AG08396 (cell line): Measurements from ENCODE around the gene MACROD2.
A peak's percentile ranks its signal among the peaks of the same experiment; 100 is the strongest.

Experiments used
- DNase-seq: peaks from one replicate; pipeline ENCODE4 v3.0.0; 2012; ENCODE audit warnings: low spot score, mixed read lengths

The MACROD2 gene

DNA sequence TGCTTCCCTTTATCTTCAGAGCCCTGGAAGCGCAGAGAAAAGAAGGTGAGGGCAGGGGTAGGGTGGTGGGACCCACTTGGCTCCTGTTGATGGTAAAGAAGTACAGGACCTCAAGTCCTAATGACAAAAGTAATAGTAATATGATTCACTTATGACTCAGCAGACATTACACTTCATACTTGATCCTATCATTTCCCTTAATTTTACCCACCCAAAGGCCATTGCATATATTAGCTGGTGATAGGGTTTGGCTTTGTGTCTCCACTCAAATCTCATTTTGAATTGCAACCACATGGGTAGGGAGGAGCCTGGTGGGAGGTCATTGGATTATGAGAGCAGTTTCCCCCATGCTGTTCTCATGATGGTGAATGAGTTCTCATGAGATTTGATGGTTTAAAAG, 1697.3 kb downstream of the MACROD2 start:
- no peak for DNase-seq

DNA sequence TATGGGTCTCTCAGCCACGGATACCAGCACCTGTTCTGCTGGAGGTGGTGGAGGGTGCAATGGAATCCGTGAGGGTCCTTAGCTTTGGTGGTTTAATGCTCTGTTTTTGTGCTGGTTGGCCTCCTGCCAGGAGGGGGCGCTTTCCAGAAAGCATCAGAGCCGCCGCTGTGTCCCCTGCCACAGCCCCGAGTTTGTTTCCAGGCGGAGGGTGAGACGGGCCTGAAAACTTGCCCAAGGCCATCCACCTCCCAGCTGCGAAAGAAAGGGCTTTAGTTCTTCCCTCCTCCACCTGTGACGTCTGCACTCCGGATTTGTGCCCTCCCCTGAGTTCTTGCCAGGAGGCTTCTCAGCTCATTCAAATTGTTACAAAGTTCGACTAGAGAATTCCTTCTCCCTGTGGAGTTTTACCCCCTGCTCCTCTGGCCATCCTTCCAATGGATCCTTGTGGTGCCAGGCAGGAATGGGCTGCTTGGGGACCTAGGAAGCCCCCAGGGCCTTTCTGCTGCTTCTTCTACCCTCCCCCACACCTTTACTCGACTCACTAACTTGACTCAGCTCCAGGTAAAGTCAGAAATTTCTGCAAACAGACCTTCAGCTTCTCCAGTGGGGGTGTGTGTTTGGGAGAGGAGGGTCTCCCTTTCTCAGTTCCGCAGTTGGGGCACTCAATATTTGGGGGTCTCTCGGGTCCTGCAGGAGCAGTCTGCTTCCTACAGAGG, 1704.3 kb downstream of the MACROD2 start:
- DNase-seq, result no peak

DNA sequence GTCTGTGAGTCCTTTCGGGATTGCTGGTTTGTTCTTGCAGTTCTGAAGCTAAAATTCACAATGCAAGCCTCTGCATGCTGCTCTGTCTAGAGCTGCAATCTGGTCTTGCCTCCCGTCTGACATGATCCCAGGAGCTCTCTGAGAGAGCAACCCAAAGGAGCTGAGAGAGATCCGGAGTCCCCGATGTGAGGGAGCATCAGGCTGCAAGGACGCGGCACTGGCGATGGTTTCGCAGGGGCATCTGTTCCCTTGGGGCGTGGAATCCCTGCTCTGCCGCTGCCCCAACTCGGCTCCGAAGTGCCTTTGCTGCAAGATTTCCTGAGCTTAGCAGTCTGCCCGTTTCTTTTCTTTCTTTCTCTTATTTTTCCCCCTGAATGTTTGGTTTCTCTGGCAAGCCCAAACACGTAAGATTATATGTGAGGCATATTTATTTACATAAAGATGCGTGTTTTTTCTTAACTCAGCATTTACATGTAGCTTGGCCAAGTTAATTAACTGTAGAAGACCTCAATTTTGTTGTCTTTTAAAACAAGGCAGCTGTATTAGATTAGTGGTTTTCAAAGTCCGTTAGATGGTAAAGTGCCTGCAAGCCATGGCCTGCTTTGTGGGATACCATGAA, 1704.9 kb downstream of the MACROD2 start:
- DNase-seq, result no peak

DNA sequence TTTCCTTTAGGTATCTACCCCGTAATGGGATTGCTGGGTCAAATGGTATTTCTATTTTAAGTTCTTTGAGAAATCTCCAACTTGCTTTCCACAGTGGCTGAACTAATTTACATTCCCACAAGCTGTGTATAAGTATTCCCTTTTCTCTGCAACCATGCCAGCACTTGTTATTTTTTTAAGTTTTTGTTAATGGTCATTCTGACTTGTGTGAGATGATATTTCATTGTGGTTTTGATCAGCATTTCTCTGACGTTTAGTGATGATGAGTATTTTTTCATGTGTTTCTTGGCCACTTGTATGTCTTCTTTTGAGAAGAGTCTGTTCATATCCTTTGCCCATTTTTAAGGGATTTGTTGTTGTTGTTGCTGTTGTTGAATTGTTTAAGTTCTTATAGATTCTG, 1706.8 kb downstream of the MACROD2 start:
- DNase-seq, result no peak

DNA sequence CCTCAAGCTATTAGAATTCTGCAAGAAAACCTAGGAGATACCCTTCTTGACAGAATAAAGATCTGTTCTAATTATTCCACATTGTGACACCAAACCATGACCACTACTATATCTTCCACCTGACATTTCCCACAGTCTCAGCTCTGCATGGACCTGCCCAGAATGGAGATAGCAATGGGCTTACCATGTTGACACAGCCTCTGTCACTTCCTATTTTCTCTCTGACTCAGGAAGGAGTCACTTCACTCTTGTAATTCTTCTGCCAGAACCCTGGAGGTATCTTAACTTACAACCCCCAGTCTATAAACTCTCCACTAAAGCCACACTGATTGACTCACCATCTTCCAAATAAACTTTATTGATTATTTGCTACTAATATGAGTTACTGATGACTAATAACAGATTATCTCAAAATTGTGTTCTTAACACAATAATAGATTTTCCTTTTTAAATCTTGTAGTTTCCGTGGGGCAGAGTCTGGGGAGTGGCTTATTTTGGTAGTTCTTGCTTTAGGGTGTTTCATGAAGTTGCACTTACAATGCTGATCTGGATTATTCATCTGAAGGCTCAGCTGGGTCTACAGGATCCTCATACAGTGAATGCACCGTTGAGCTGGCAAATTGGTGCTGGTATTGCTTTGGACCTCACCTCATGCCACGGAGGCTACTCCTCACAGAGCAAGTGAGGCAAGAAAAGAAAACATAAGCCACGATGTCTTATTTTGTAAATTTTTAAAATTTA, 1708.0 kb downstream of the MACROD2 start:
- DNase-seq, result peak; percentile 41

DNA sequence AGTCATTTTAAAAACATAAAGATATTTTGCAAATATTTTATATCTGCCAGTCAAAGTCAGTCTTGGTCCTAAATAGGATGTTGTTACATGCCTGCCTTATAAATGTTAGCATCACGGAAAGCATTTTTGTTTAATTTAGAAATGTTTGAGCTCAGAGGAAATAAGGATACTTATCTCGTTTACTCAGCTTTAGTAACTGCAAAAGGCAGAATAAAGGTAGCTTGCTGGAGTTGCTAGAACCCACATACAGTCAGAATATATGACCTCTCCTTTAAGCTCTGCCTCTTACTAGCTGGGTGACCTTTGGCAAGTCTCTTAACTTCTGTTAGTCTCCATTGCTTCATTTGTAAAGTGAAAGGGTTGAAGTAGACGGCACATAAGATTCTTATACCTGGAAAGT, 1710.7 kb downstream of the MACROD2 start:
- DNase-seq, result no peak

DNA sequence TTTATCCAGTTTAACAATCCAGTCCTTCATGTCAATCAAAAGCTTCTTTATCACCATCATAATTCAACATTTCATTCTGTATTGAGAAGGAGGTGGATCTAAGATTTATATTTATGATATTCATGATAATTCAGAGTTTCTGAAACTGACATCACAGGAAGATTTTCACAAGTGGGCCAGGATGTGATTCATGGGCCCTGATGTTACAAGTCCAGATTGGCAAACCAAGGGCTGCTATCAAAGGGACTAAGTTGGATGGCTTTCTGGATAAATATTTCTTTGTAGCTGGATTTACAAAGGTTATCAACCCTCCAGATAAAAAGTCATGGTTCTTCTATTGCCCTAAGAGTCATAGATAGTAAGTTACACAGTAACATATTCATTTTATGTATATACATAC, 1711.4 kb downstream of the MACROD2 start:
- no peak for DNase-seq

DNA sequence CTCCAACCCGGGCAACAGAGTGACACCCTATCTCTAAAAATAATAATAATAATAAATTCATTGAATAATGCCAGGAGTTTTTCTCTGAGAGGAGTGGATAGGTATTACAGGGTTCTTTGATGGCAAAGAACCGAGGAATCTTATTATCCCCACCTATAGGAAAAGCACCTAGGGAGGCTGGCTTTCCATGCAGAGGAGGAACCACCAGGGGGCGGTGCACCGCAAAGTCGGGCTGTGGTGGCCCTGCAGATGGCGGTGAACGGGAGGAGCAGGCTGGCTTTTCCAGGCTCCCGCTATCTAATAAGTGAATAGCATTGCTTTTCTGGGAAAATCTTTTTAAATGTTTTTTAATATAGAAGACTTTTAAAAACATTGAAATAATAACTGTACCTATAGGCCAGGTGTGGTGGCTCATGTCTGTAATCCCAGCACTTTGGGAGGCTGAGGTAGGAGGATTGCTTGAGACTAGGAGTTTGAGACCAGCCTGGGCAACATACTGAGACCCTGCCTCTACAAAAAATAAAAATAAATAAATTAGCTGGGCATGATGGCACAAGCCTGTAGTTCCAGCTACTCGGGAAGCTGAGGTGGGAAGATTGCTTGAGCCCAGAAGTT, 1713.8 kb downstream of the MACROD2 start:
- peak; percentile 33 for DNase-seq

DNA sequence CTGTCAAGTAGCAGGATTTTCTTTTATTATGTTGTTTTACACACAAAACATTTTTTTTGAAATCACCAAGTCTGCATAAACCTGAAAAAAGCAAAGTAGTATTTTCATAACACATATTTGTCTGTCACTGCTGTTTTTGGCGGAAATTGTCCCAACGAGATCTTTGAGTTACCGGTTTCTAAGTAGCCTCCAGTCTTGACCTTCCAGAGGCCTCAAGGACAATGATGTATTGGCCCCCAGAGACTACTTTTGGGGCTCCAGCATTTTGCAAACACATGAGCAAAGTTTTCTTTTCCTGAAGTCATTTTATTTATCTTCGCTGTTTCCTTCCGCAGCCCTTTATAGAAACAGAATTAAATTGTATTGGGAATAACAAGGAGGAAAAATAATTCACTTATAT, 1715.3 kb downstream of the MACROD2 start:
- no peak for DNase-seq

DNA sequence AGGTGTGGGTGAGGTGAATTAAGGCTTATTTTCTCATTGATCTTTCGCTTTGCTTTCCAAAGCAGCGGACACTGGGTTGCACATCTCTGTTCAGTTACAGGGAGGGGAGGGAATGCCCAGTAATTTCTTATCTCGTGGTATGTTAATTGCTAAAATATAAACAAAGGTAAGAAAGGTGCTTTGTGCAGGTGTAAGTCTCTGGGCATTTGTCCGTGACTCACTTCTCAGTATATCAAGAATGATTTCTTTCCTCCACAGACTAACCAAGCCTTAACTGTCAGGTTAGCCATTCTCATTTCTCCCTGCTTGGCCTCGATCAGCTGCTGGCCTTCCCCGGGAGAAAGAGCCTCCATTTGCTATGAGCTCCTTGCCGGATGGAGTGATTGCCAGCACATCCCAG, 1715.9 kb downstream of the MACROD2 start:
- no peak for DNase-seq

DNA sequence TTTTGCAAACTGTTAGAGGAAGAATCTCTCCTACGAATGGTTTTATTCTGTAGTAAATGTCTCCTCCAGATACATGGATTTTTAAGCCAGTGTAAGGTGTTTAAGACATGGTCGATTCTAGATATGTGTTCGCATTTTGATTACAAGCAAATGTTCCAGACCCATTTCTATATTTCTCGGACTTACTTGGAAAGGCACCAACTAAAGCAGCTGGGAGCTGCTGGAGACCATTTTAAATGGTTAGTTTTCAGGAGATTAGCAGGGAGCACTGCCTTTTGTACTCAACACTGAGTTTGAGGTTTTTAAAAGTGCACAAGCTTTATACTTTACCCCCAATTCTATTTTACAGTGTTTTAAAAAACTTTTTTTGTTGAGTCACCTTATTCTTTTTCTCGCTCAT, 1720.9 kb downstream of the MACROD2 start:
- no peak for DNase-seq

DNA sequence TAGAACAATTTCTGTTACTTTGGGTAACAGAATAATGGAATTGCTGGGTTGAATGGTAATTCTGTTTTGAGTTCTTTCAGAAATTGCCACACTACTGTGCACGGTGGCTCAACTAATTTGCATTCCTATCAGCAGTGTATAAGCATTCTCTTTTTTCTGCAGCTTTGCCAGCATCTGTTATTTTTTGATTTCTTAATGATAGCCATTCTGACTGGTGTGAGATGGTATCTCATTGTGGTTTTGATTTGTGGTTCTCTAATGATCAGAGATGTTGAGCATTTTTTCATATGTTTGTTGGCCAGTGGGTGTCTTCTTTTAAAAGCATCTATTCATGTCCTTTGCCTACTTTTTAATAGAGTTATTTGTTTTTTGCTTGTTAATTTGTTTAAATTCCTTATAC, 1731.1 kb downstream of the MACROD2 start:
- DNase-seq, result no peak

DNA sequence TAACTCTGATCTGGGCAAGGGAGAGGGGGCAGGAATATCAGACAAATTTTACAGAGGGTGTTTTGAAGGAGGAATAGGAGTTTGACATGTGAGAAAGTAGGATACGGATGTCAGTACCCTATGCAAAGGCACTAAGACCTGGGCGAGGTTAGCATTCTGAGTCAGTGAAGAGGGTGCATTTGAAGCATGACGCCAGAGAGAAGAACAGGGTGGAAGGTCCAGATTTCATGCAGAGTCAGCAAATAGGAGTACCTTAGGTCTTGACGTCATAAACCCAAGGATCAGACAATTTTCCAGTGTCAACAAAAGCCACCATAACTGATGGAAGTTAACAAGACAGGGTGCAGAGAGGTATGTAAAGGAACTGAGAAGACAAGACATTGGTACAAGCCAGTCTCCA, 1738.7 kb downstream of the MACROD2 start:
- DNase-seq, result no peak

DNA sequence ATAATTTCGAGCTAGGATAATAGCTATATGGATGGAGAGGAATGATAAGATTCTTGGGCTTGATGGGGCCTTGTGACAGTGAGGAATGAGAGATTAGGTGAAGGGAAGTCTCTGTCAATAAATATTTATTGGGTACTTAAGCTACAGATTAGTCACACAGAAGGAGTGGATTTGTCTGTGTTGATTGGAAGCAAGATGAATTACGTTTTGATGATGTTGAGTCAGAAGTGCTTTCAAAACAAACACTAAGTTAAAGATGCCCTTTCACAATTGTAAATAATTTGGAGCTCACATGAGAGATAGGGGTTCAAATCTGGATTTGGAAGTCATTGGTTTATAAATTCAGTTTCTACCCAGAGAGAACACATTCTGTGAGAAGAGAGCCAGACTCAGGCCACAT, 1743.7 kb downstream of the MACROD2 start:
- no peak for DNase-seq

DNA sequence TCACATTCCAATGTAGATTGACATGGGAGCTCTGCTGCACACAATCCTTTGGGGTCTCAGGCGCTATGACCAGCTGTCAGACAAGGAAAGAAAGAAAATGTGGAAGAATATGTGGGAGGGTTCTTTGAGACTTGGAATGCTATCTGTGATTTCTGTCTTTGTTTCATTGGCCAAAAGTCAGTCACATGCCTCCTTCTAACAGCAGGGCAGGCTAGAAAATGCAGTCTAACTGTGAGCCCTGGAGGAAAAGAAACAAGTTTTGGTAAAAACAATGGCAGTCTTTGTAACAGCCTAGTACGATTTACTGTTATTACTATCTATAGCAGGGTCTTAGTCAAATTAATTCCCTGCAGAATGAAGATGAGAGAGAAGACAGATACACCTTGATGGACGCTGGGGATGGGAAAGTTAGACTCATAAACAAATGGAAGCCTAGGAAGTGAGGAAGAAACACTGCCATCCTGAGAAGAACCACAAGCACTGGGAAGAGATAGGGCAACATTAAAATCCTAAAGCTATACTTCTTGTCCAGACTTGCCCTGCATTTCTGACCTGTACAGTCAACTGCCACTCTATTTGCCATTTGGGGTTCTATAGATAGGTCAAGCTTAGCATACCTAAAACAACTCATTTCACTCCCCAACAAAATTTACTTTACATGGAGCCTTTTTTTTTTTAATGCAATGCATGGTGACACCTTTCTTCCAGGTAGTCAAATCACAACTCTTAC, 1744.9 kb downstream of the MACROD2 start:
- DNase-seq, result peak; percentile 12

DNA sequence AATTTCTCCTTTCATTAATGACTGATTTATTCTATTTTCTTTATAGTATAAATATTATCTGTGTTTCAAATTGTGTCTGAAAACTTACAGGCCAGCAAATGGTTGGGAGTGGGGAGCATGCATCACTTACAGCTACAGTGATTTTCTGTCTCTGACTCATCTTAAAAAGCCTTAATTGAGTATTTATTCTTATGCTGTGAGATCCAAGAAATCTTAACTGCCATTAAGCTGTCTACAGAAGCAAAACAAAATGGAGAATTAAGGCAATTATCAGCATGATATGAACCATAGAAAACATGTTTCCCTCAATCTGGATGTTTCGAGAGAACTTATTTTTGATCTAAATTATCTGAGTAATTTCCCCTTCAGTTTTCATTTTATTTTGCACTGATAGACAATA, 1746.8 kb downstream of the MACROD2 start:
- no peak for DNase-seq

DNA sequence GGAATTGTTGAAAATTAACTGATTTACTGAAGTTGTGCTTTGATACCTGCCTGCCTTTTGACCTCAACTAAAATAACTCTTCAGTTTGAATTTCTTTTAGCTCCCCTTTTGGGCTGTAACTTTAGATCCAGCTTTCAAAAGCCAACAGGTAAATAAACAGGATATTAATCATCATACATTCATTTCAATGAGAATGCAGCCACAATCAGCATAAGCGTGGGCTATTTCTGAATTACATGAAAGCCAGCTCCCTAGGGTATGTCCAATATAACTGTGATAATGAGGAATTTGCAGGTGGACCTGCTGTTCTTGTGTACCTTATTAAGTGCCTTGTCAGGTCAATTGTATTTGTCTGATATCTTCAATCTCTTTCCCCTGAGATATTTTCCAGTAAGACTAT, 1747.3 kb downstream of the MACROD2 start:
- no peak for DNase-seq

DNA sequence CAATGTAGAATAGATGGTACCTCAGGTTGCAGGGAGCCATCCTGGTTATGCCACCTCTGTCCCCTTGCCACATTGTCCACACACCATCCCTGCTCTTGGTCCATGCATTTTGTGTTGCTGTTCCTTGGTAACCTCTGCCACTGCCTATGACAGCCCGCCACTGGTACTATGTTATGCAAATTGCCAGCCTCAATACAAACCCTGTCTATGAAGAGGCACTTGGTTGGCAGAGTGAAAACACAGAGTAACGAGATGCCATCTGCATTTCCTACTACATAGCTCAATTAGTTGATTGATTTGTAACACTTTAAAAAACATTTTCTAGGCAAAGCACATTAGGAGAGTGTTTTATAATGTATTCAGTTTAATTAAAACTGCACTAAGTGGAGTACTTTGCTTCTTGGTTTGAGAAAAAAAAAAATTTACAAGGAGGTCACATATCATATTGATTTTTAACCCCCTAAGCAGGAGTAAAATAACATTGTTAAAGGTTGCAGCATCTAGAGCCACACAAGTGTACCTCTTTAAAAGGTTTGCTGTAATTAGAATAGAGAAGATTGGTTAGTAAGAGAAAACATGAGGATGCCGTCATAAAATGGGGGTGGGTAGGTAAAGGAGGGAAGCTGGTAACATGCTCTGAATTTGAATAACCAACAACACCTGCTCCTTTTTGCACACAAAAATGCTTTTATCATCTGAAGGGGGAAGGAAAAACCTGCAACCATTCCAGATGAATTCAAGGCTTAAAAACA, 1760.9 kb downstream of the MACROD2 start:
- DNase-seq, result no peak

DNA sequence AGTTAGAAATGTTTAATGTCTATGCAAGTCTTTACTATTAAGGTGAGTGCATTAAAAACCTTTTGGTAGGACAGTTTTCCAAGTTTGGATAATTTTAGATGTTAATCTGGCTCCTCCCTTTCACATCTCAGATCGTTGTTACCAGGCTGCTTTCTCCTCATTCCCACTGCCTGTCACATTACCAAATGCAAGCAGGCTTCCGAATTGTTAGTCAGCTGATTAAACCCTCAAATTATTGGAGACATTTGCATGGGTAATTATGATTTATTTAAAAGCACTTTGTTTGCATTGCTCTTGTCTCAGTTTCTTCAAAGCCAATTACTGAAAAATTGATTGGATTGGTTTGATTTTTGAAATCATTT, 1761.4 kb downstream of the MACROD2 start:
- no peak for DNase-seq

DNA sequence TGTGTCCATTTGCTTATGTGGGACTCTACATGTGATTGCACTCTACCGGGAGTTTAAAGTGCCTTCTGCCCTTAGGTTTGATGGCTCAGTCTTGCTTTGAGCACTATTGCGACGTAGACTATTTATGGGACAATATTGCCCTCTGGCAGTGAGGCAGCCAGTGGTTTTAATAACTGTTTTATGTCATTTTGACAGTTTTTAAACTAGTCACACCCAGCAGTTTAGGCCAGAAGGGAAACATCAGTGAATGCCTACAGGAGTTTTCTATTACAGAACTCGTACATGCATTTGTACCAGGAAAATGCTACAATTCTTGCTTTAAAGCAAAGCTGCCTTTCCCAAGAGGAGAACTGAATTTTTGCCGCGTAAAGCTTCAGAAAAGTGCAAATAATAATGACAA, 1764.3 kb downstream of the MACROD2 start:
- DNase-seq, result no peak

DNA sequence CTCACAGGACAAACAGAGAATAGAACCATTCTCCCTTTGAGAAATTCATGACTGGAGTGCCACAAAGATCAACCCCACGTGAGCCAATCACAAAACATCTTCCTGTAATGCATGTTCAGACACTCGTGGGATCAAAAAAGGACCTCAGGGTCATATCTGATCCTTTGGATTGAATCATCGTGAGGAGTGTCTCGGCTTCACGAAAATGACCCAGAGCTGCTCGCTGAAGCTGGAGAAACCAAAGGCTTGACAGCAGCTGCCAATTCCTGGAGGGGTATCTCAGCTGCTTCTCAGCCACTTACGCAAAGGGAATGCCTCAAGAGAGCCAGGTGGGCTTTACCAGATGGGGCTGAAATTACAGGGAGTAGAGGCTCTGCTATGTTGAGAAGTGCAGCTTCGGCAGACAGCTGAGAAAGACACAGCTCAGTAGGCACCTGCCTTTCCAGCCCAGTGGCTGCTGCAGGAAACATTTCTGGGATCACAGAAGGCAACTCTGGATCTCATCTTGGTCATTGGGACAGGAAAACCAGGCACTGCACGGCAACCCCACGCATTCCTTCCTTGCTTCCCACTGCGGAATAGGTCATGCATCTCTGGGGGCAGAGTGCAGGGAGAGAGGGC, 1764.8 kb downstream of the MACROD2 start:
- DNase-seq, result no peak
